Stimulated activated naive CD8-positive, alpha-beta T cell treated with anti-CD3 and anti-CD28 coated beads, Interleukin-15, amount 100 ng/mL, for 72 hours (primary cell): ENCODE measurements around the gene AKIP1.

Source experiments
- ATAC-seq: fragments of 150-1000 bp; cut with Tn5 transposase; 2 replicates; pipeline ENCODE4 v1.10.0; 2021; ENCODE audit warnings: mild to moderate bottlenecking, moderate library complexity
- DNase-seq, 2 donors: peaks; one replicate each; pipeline ENCODE4 v3.0.0; 2021 to 2022
- H3K27ac Mint-ChIP-seq, 2 donors: one replicate each; pipeline ENCODE4 v1.8.0; 2022; ENCODE audit warnings: mild to moderate bottlenecking in 2 of 2, mixed read lengths in 2 of 2, moderate library complexity in 2 of 2
- H3K27me3 Mint-ChIP-seq: one replicate; pipeline ENCODE4 v1.8.0; 2022; ENCODE audit warnings: mixed read lengths
- H3K4me1 Mint-ChIP-seq: one replicate; pipeline ENCODE4 v1.8.0; 2022; ENCODE audit warnings: mild to moderate bottlenecking, mixed read lengths
- H3K4me3 Mint-ChIP-seq, 2 donors: one replicate each; pipeline ENCODE4 v1.8.0; 2022; ENCODE audit warnings: mild to moderate bottlenecking in 2 of 2, mixed read lengths in 2 of 2, moderate library complexity in 1 of 2
- H3K9me3 Mint-ChIP-seq, 2 donors: one replicate each; pipeline ENCODE4 v1.8.0; 2022; ENCODE audit warnings: mixed read lengths in 2 of 2

AKIP1 gene

DNA sequence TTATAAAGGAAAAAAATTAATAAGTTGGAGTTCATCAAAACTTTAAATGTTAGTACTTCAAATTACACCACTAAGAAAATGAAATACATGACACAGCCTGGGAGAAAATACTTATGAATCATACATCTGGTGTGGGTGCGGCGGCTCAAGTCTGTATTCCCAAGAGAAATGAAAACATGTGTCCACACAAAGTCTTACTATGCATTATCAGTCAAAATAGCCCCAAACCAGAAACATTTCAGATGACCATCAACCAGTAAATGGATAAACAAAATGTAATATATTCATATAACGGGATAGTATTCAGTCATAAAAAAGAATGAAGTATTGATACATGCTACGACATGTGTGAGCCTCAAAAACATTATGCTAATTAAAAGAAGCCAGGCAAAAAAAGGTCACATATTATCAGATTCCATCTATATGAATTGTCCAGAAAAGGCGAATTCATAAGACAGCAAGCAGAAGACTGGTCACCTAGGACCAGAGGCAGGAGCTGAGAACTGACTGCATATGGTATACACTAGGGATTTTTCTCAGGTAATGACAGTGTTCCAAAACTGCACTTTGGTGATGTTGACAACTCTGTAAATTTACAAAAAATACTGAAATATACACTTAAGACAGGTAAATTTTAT lies 5.3 kb upstream of the AKIP1 start:
- H3K27me3 Mint-ChIP-seq: peaks cover 8% of the 10 kb centered on the region
- DNase-seq: no peak
- peaks cover 4 to 7% of the 10 kb centered on the region in 2 donors for H3K9me3 Mint-ChIP-seq
- H3K27ac Mint-ChIP-seq: no peak overlapping the region
- no peak for ATAC-seq
- peaks cover 32% of the 10 kb centered on the region for H3K4me1 Mint-ChIP-seq
- no peak overlapping the region for H3K4me3 Mint-ChIP-seq

DNA sequence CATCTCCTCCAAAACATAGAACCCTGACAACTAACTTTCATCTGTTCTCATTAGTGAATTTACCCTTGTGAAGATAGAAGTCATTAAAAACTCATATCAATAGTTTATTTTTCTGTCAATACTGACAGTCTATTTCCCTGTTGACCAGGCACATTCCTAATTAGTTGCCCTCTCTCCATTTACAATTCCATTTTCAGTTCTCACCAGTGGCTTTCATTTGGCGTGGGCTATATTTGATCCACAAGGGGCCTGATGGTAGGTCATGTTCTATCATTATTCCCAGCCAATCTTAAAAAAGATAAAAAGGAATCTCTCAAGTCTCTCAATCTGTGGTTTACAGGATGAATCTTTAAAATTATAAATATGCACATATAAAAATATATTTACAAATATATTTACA lies 3.9 kb upstream of the AKIP1 start:
- no peak for DNase-seq
- Mint-ChIP-seq H3K27me3 (peaks cover 8% of the 10 kb centered on the region), H3K27ac (peak overlapping the region; percentile 32 to 77), H3K4me1 (peaks cover 34% of the 10 kb centered on the region), H3K9me3 (no peaks in the 10 kb centered on the region), H3K4me3 (peak overlapping the region in 1 of 2 donors; percentile 17)
- ATAC-seq: no peak

DNA sequence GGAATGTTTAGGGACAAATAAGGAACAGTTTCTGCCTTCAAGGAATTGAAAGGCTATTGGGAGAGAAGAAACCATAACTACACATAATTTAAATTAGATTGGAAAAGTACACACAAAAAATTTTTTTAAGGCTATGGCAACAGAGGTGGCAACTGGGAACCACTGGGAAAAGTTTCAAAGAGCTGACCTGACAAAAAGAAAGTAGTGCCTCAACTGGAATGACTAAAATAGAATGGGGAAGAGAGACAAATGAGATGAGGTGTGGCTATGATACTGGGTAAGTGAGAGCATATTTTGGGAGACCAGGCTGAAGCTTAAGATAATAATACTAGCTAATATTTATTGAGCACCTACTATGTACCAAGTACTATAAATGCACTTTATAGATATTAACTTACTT lies 2.9 kb upstream of the AKIP1 start:
- H3K27me3 Mint-ChIP-seq: peaks cover 8% of the 10 kb centered on the region
- no peak overlapping the region for H3K27ac Mint-ChIP-seq
- DNase-seq: no peak
- H3K4me3 Mint-ChIP-seq: no peak overlapping the region
- no peaks in the 10 kb centered on the region for H3K9me3 Mint-ChIP-seq
- no peak for ATAC-seq
- H3K4me1 Mint-ChIP-seq: peaks cover 40% of the 10 kb centered on the region

DNA sequence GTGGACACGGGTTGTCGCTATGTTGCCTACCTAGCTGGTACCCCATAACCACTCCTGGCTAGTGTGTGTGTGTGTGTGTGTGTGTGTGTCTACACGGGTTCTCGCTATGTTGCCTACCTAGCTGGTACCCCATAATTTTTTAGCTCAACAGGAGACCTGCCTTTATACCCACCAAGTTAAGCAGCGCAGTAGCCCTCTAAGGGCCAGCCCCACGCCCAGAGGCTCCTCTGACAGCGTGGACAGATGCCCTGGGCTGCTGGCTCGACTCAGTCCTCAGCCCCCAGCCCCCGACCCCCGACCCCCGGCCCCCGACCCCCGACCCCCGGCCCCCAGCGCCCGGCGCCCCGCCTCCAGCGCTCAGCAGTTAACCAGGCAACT lies 351 bp upstream of the AKIP1 start:
- H3K27ac Mint-ChIP-seq: peak overlapping the region in 1 of 2 donors; percentile 89
- peak overlapping the region; percentile 97 for H3K4me3 Mint-ChIP-seq
- H3K9me3 Mint-ChIP-seq: no peaks in the 10 kb centered on the region
- DNase-seq (peak; percentile 16 to 29), ATAC-seq (peak; percentile 31)
- peaks cover 59% of the 10 kb centered on the region for H3K4me1 Mint-ChIP-seq
- peaks cover 8% of the 10 kb centered on the region for H3K27me3 Mint-ChIP-seq

DNA sequence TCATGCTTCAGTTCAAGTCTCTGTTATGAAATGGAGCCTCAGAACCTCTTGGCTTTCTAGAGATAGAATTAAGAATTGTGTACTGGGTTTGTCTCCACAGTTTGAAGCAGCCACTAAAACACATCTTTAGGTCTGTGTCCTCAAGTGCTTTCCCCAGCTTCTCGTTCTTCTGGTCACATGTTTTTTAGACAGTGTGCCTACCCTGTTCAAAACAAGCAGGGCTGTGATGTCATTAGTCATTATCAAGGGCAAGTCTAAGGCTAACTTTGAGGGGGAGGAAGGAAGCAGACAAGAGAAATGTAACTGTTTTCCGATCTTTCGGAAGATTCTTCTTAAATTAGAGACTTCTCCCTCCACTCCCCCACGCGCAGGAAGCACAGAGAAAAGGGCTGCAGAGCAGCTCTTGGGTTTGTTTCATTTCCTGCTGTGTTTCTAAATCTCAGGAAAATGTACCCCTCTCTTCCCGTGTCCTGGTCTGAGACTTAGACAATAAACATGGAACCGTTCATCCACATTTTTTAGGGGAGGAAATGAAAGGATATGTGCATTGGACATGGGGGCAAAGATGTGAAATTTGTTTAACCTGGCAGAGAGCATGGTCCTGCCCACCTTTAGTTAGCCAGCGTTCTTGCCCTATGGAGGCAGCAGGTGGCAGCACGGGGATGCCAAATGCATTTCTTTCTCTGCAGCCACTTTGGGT lies 3.1 kb downstream of the AKIP1 start:
- no peaks in the 10 kb centered on the region for H3K9me3 Mint-ChIP-seq
- peak overlapping the region; percentile 74 to 82 for H3K4me3 Mint-ChIP-seq
- DNase-seq (peak; percentile 58), ATAC-seq (peak; percentile 64)
- H3K4me1 Mint-ChIP-seq: peaks cover 41% of the 10 kb centered on the region
- peak overlapping the region; percentile 88 to 96 for H3K27ac Mint-ChIP-seq
- H3K27me3 Mint-ChIP-seq: peaks cover 4% of the 10 kb centered on the region

DNA sequence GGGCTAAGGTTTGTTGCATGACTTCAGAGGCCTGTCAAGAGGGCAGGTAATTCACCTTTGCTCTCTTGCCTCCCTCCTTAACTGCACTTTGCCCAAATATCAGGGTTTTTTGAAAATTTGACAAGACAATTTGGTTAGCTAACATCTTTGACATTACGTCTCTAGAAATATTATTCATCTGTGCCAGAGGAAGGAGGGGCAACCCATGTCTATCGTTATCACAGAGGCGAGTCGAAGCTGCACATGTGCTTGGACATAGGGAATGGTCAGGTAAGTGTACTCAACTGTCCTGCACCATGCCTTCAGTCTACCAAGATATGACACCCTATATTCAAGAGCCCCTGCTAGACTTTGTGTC lies 3.7 kb downstream of the AKIP1 start:
- H3K27ac Mint-ChIP-seq: peak overlapping the region; percentile 88 to 96
- H3K9me3 Mint-ChIP-seq: no peaks in the 10 kb centered on the region
- H3K4me3 Mint-ChIP-seq: peak overlapping the region; percentile 74 to 82
- ATAC-seq (no peak), DNase-seq (no peak)
- no peaks in the 10 kb centered on the region for H3K27me3 Mint-ChIP-seq
- peaks cover 36% of the 10 kb centered on the region for H3K4me1 Mint-ChIP-seq

DNA sequence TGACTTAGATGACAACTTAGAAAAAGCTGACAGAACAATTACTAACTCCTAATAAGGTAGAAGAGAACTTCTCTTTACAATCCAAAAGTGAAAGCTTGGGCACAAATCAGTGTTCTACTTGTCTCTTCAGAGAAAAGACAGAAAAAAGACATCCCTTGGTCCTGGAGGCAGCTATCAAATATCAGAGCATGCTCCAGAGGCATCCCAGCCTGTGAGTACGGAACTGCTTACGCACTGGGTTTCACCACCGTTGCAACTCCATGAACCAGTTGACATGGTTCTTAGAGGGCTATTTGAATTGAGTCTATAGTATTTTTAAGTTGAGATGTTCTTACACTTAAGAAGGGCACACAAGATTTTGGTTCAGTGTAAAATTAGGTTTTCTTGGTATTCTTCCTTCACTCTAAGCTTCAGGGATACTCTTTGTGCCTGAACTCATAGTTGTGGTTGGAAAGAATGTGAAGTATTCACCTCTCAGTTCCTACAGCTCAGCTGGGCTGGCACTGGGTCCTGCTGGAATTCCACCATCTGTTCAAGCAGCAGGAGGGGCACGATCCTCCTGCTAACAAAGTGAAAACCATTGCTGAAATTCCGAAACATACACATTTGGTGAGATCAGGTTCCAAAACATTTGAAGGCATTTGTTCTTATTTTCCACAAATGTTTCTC lies 6.3 kb downstream of the AKIP1 start:
- DNase-seq: no peak
- Mint-ChIP-seq H3K4me3 (no peak overlapping the region), H3K4me1 (peaks cover 23% of the 10 kb centered on the region), H3K9me3 (no peaks in the 10 kb centered on the region), H3K27me3 (no peaks in the 10 kb centered on the region), H3K27ac (no peak overlapping the region)
- ATAC-seq: no peak

DNA sequence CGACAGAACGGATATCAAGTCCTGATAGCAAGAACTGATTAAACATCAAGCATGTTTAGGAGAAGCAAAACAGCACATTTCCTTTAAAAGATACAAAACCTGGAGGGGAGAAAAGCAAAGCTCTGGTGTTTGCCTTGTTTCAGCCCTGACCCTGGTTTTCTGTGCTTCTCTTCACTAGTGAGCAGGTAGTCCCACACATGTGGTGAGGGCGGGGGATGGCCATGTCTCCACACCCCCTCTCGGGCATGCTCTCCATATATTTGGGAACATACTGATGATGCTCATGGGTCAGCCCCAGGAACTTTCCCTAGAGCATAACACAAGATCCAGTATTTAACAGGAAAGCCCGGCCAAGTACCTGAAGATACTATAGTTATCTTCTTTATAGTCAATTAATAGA lies 11.7 kb downstream of the AKIP1 start:
- Mint-ChIP-seq H3K4me1 (no peaks in the 10 kb centered on the region), H3K27ac (no peak overlapping the region), H3K27me3 (no peaks in the 10 kb centered on the region), H3K9me3 (no peaks in the 10 kb centered on the region), H3K4me3 (no peak overlapping the region)
- no peak for ATAC-seq
- DNase-seq: no peak

DNA sequence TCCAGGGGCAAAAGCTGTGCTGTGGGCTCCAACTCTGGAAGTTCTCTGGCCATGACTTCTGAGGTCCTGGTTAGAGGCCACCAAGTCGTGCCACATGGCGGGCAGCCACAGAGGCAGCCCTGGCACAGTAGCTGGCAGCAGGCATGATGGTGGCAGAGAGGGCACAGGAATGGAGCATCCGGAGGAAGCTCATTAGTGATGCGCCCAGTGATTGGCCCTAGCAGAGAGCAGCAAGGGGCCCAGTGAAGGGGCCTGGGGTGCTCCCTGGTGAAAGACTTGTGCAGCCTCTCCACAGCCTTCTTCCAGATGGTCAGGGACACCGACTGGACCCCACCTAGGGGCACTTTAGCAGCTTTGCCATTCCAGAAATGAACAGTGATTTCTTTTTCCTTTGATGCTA lies 14.7 kb downstream of the AKIP1 start:
- no peak overlapping the region for H3K4me3 Mint-ChIP-seq
- ATAC-seq: no peak
- H3K27me3 Mint-ChIP-seq: no peaks in the 10 kb centered on the region
- H3K9me3 Mint-ChIP-seq: no peaks in the 10 kb centered on the region
- no peaks in the 10 kb centered on the region for H3K4me1 Mint-ChIP-seq
- no peak for DNase-seq
- no peak overlapping the region for H3K27ac Mint-ChIP-seq

DNA sequence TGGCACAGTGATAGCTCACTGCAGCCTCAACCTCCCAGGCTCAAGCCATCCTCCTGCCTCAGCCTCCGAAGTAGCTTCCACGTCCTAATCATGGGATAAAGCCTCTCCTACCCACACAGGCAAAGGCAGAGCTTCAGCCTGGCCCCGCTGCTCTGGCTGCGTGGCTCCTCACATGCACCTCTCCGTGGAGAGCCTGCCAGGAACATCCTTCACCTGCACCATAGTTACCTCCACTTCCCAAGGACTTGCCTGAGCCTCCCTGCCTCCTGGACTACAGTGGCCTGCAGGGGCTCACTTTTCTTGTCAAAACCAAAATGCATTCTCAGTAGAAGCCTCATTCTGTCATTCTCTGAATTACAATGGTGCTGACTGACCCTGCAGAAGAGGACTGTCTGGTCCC lies 15.2 kb downstream of the AKIP1 start:
- Mint-ChIP-seq H3K4me3 (no peak overlapping the region), H3K27me3 (no peaks in the 10 kb centered on the region), H3K4me1 (no peaks in the 10 kb centered on the region), H3K27ac (no peak overlapping the region), H3K9me3 (no peaks in the 10 kb centered on the region)
- DNase-seq: no peak
- ATAC-seq: no peak

DNA sequence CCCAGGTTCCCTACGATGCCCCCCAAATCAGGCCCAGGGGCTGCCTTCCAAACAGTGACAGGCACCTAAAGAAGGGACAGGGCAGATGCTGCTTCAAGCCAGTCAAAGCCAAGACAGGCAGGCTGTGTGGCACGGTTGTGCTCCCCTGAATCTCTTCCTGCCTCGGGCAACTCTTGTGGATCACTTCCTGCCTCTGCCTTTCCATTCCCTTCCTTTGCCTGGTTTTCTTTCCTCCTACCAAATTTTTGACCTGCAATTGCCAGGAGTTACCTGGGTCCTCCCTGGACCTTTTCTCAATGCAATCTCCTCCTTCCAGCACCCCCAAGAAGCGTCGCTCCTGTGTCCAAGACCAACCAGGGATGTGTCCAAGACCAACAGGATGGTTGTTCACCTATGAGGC lies 16.2 kb downstream of the AKIP1 start:
- no peaks in the 10 kb centered on the region for H3K27me3 Mint-ChIP-seq
- H3K4me1 Mint-ChIP-seq: no peaks in the 10 kb centered on the region
- no peak overlapping the region for H3K4me3 Mint-ChIP-seq
- H3K27ac Mint-ChIP-seq: no peak overlapping the region
- ATAC-seq: no peak
- H3K9me3 Mint-ChIP-seq: no peaks in the 10 kb centered on the region
- DNase-seq: no peak

DNA sequence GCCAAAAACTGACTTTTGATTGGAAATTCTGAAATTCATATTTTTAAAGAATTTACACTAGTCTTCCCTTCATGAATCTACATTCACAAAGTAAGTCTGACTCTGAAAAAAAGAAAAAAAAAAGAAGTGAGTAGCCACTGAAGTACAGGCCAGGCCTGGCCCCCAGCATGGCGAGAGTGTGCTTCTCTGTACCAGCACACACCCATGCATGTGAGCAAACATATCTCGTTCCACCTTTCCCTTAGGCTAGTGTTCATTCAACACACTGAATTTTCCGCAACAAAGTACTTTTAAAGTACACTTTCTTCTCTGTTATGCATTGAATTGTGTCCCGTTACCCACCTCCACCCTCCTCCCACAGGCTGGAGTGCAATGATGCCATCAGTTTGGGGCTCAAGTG lies 17.2 kb downstream of the AKIP1 start:
- no peaks in the 10 kb centered on the region for H3K9me3 Mint-ChIP-seq
- no peaks in the 10 kb centered on the region for H3K27me3 Mint-ChIP-seq
- ATAC-seq (no peak), DNase-seq (no peak)
- H3K4me3 Mint-ChIP-seq: no peak overlapping the region
- no peaks in the 10 kb centered on the region for H3K4me1 Mint-ChIP-seq
- no peak overlapping the region for H3K27ac Mint-ChIP-seq

DNA sequence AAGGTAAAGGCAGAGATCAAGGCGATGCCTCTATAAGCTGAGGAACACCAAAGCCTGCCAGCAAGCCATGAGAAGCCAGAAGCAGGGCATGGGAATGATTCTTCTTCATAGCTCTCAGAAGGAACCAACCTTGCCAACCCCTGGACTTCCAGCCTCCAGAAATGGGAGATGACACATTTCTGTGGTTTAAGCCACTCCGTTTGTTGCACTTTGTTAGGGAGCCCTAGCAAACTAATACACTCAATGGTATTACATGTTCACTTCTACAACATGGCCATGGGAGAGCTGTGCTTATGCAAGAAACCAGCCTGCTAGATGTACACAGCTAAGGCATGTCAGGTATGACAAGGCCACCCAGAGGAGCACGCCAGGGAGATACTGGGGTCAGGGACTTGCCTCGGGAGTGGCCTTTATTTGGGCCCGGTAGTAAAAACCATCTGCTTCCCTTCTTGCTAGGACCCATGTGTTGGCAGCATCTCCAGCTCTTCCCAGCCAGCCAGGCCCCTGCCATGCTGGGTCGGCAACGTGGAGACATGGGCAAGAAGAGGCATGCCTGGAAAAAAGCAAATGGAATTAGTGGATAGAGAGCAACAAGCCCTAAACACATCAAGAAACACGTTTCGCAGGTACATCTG lies 18.1 kb downstream of the AKIP1 start:
- DNase-seq: no peak
- Mint-ChIP-seq H3K27ac (no peak overlapping the region), H3K4me3 (no peak overlapping the region), H3K4me1 (no peaks in the 10 kb centered on the region), H3K9me3 (no peaks in the 10 kb centered on the region), H3K27me3 (no peaks in the 10 kb centered on the region)
- ATAC-seq: no peak

DNA sequence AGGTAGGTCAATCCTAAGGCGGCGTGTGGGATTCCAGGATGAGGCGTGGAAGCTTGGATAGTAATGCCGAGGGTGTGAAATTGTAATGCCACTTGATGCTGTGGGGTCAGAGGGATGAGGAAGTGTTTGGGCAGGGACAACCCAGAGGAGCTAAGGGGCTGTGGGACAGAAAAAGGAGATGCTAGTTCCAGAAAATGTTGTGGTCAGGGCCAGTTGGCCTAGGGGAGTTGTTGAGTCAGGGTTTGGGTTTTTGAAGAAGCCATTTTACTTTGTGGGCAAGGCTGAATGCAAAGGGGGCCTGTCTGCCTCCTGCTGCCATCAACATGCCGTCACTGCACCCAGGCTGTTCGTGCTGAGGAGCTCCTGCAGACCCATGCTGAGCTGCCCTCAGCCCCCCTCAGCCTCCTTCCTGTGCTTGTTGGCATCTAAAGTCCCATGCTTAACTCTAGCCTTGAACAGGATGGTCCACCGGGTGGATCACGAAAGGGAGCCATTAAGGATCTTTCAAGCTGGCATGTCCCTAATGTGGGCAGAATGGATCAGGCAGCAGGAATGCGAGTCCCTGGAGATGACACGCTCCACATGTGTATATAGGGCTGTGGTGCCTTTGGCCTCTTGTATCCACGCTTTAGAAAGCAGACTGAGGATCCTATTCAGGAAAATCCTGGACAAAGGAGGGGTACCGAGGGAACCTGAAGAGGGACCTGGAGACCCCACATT lies 19.6 kb downstream of the AKIP1 start:
- H3K27me3 Mint-ChIP-seq: no peaks in the 10 kb centered on the region
- no peaks in the 10 kb centered on the region for H3K9me3 Mint-ChIP-seq
- H3K4me1 Mint-ChIP-seq: no peaks in the 10 kb centered on the region
- ATAC-seq (no peak), DNase-seq (no peak)
- H3K4me3 Mint-ChIP-seq: no peak overlapping the region
- peak overlapping the region in 1 of 2 donors; percentile 91 for H3K27ac Mint-ChIP-seq

DNA sequence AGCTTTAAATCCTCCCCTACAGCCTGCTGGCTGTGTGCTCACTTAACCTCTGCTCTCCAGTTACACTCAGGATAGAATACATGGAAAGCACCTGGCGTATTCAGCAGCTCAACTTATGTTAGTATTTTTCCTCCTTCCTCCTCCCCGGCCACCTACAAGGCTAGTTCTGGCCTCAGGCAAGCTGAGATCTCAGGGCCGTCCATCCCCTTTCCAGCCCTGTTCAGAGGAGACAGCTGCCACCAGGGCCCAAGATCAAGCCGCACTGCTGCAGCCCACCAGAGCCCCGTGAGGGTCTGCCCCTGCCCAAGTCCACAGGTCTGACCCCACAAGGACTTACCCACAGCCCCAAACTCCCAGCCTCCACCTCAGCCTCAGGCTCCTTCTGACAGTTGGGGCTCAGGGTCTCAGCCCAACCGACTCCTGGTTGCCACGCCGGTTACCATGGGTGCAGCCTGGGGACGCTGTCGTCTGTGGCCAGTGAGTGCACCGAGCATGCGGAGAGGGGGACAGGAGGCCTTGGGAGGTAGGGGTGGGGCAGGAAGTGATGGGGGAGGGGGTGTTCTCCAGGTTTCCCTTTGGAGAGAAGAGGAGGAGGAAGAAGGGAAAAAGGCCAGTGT lies 21.7 kb downstream of the AKIP1 start, which contains the start of gene C11orf16:
C11orf16 (minus strand) TSS at position 384 of the 617 bp plus-strand sequence. CDS start 639 bp downstream, outside the sequence.
- H3K4me3 Mint-ChIP-seq: no peak within 1 kb of the TSS
- no peaks in the 10 kb centered on the region for H3K9me3 Mint-ChIP-seq
- peak within 1 kb of the TSS in 1 of 2 donors; percentile 39 for H3K27ac Mint-ChIP-seq
- DNase-seq: no peak
- H3K27me3 Mint-ChIP-seq: no peaks in the 10 kb centered on the region
- no peaks in the 10 kb centered on the region for H3K4me1 Mint-ChIP-seq
- no peak for ATAC-seq
